ENCODE measurements around the gene TACR1. TPM values are rescaled to one million over a fixed set of nuclear protein-coding genes. Genes with fewer than 3 reads are reported as not detected.

The TACR1 gene
- total and polyA plus RNA-seq, 2 experiments from 2014 or later, result 3.5 to 7.3 TPM

DNA sequence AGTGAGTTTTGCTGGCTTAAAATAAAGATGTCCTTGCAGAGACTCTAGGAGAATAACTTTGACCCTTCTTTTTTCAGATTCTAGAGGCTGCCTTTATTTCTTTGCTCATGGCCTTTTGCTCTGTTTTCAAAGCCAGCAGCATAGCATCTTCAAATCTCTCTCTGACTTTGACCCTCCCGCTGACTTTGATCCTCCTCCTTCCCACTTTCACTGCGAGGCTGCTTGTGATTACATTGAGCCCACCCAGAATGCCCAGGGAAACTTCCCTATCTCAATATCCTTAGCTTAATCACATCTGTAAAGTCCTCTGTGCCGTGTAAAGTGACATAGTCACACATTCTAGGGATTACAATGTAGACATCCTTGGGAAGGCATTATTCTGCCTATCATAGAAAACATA, 23.9 kb downstream of the TACR1 start (continued):
- TF ChIP-seq ZNF462 (CRISPR knock-in tag; IDR thresholded peaks at IDR 0.05), result no peak

GRCh38 chr2:75174981-75175380, 24.3 kb downstream of the TACR1 start:
- H3K4me3 ChIP-seq, result peak overlapping the region; percentile 27; the same call in 1 of the 2 replicates
- H3K27ac ChIP-seq (ENCODE audit: low read depth), result peak overlapping the region; percentile 84
- Mint-ChIP-seq H3K9me3 (peaks cover 17% of the 10 kb centered on the region), H3K27ac (peak overlapping the region; percentile 31; the same call in 1 of the 2 replicates), H3K4me3 (no peak overlapping the region), H3K4me1 (peaks cover 38% of the 10 kb centered on the region), H3K36me3 (ENCODE audit: low read depth) (peaks cover 16% of the 10 kb centered on the region; the same call in 2 of the 3 replicates), H3K27me3 (ENCODE audit: insufficient read depth, low read depth, poor library complexity) (peaks cover 1% of the 10 kb centered on the region)
- no peaks in the 10 kb centered on the region for H3K27me3 ChIP-seq (ENCODE audit: insufficient read depth)
- H3K36me3 ChIP-seq (ENCODE audit: insufficient read depth), result no peaks in the 10 kb centered on the region
- no peaks in the 10 kb centered on the region for H3F3A ChIP-seq (replicated peaks; ENCODE audit: low read depth)
- H3K9me2 ChIP-seq (ENCODE audit: insufficient read depth), result peaks cover 19% of the 10 kb centered on the region
- H3K79me2 ChIP-seq (replicated peaks; ENCODE audit: insufficient read depth), result no peaks in the 10 kb centered on the region
- TF ChIP-seq, protein P1, sequence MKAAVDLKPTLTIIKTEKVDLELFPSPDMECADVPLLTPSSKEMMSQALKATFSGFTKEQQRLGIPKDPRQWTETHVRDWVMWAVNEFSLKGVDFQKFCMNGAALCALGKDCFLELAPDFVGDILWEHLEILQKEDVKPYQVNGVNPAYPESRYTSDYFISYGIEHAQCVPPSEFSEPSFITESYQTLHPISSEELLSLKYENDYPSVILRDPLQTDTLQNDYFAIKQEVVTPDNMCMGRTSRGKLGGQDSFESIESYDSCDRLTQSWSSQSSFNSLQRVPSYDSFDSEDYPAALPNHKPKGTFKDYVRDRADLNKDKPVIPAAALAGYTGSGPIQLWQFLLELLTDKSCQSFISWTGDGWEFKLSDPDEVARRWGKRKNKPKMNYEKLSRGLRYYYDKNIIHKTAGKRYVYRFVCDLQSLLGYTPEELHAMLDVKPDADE (IDR thresholded peaks at IDR 0.05), result no peak
- TF ChIP-seq CREB1 (CRISPR knock-in tag; IDR thresholded peaks at IDR 0.05; ENCODE audit: low read depth) (no peak), EZH2 (IDR thresholded peaks at IDR 0.05; ENCODE audit: low read depth, unreplicated experiment) (no peak), ZNF114 (CRISPR knock-in tag; IDR thresholded peaks at IDR 0.05) (no peak), POLR2AphosphoS5 (IDR thresholded peaks at IDR 0.05; ENCODE audit: low read depth) (no peak), ZNF462 (CRISPR knock-in tag; IDR thresholded peaks at IDR 0.05) (no peak)
- H3K4me2 ChIP-seq, result peak overlapping the region; percentile 62
- ATAC-seq, result no peak
- DNase-seq (ENCODE audit: low spot score), result no peak
- H3K4me1 ChIP-seq (ENCODE audit: insufficient read depth), result peaks cover 50% of the 10 kb centered on the region
- H2AFZ ChIP-seq, result no peak overlapping the region
- no peaks in the 10 kb centered on the region for H4K20me1 ChIP-seq (replicated peaks; ENCODE audit: insufficient read depth)

Measured in GM23338 (cell line).